GM12891 (cell line): Measurements from ENCODE around the gene PCDH9.

Experiments used
- POLR2A ChIP-seq: IDR thresholded peaks from 2 replicates; pipeline ENCODE4 v1.6.1; 2011; ENCODE audit warnings: low read depth, low read length, control low read depth
- POLR2AphosphoS5 ChIP-seq: IDR thresholded peaks from 2 replicates; pipeline ENCODE4 v1.6.1; 2011; ENCODE audit warnings: low read depth, low read length, control low read depth
- TAF1 ChIP-seq: IDR thresholded peaks from 2 replicates; pipeline ENCODE4 v1.6.1; 2011; ENCODE audit warnings: low read depth, low read length, control low read depth

DNA sequence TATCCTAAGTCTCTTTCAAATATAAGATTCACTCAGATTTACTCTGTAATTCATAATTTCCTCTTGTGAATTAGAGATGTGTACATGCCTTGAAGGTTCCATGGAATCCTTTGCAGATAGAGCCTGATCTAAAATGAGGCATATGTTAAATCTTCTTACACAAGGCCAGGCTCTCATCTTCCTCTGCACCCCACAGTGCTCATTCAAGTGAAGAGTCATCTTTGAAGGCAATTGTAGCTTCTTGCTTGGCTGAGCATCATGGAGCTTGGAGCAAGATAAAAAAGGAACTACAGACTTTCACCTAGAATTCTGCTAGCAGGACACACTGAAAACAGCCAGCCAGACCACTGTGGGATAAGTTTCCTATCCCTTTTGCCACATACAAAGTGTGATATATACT lies 566.4 kb downstream of the PCDH9 start:
- no peak for TF ChIP-seq POLR2A
- TF ChIP-seq TAF1: no peak
- no peak for TF ChIP-seq POLR2AphosphoS5
